Right ventricle myocardium superior (tissue), 1 donor: Measurements from ENCODE around the gene TOP2B. TPM values are rescaled to one million over a fixed set of nuclear protein-coding genes. Genes with fewer than 3 reads are reported as not detected.

ENCODE experiments used
- ATAC-seq: fragments of 200-7000 bp; cut with Tn5 transposase; one replicate; pipeline ENCODE4 v1.9.1; 2020; ENCODE audit warnings: mild to moderate bottlenecking; ENCODE audit not compliant: poor library complexity
- DNase-seq: peaks from one replicate; pipeline ENCODE4 v3.0.0-alpha.2; 2020
- intact Hi-C: fragments of 100-400 bp; cut with DNase I; formaldehyde crosslinking; loops from one replicate; pipeline ENCODE4 v1.11.2; 2022
- total RNA-seq: library from RNA; stranded (reverse); fragmentation: NEBNext Ultra II Directional; extraction: Animal tissue kit (Norgen Biotek cat#: 25700); gene quantifications from one replicate; pipeline ENCODE4 v1.2.1, GENCODE V29; 2021
- donor health status: DM: no; HTN: yes; CAD: no; lungs with severe emphysema.

The TOP2B gene
- total RNA-seq, 1 donor from 2014 or later = 84.3 TPM

DNA sequence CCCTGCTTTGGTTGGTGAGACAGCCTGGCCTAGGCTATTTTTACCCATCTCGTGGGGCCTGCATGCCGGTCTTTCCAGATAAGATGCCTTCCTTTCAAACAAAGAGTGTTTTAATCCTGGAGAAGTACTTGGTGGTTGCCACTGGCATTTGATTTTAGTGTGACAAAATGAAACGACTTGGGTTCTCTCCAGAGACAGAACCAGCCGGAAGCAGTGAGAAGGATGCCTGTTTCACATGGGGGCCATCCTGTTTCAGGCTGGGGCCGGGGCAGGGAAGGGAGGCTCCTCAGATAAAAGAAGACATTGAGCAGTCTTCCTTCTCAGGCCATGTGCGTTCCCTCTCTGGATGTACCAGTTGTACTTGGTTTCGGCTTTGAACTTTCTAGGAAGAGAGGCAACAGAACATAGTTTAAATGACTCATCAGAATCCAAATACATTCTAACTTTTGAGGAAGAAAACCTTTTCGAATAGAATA, 74.9 kb downstream of the TOP2B start:
- ATAC-seq (peak; percentile 62), DNase-seq (no peak)
- intact Hi-C loops = loop anchor here (5.0 to 10.0 kb wide), 5 partner anchors 75 to 815 kb away; partner anchors contain the start of gene RARB

GRCh38 chr3:25589104-25589782, 75.5 kb downstream of the TOP2B start:
- intact Hi-C loops = no loop called here
- DNase-seq (no peak), ATAC-seq (no peak)

GRCh38 chr3:25588441-25589103, 76.1 kb downstream of the TOP2B start:
- ATAC-seq (no peak), DNase-seq (no peak)
- intact Hi-C loops = no loop called here

DNA sequence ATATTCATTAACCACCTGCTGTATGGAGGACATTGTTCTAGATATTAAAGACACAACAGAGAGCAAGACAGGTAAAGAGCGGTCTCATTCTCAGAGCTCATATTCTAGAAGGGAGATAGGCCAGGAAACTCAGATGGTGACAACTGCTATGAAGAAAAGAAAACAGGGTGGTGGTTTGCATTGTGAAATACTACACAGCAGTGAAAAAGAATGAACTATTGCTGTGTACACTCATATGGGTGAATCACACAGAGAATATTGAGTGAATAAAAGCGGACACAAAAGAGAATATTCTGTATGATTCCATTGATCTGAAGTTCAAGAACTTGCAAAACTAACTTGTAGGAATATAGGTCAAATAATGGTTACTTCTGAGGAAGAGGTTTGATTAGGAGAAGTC, 76.7 kb downstream of the TOP2B start:
- intact Hi-C loops = no loop called here

GRCh38 chr3:25587526-25587925, 77.2 kb downstream of the TOP2B start:
- DNase-seq = no peak
- ATAC-seq = no peak
- intact Hi-C loops = no loop called here

More for the DNA sequence above, 76.7 kb downstream of the TOP2B start:
- DNase-seq (no peak), ATAC-seq (no peak)

GRCh38 chr3:25587094-25587493, 77.6 kb downstream of the TOP2B start:
- no peak for DNase-seq
- intact Hi-C loops = no loop called here
- ATAC-seq = no peak

DNA sequence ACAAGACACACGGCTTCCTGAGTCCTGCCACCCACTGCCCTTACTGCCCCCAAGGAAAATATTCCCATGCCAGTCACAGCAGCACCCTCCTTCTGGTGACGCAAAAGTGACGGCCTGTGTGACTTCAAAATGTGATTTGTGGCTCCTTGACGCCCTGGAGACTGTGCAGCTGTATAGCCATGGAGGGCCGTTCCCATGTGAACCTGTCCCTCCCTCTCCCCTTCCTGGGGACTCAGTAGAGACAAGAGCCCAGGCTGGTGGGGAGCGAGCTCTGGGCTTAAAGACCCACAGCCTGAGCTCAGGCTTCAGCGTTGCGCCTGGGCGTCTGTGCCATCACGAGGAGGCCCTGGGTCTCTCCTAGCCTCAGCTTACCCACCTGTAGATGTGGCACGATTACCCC, 78.2 kb downstream of the TOP2B start:
- DNase-seq = no peak
- no peak for ATAC-seq
- intact Hi-C loops = no loop called here

GRCh38 chr3:25586167-25586505, 78.6 kb downstream of the TOP2B start:
- ATAC-seq = no peak
- DNase-seq = no peak
- intact Hi-C loops = no loop called here

DNA sequence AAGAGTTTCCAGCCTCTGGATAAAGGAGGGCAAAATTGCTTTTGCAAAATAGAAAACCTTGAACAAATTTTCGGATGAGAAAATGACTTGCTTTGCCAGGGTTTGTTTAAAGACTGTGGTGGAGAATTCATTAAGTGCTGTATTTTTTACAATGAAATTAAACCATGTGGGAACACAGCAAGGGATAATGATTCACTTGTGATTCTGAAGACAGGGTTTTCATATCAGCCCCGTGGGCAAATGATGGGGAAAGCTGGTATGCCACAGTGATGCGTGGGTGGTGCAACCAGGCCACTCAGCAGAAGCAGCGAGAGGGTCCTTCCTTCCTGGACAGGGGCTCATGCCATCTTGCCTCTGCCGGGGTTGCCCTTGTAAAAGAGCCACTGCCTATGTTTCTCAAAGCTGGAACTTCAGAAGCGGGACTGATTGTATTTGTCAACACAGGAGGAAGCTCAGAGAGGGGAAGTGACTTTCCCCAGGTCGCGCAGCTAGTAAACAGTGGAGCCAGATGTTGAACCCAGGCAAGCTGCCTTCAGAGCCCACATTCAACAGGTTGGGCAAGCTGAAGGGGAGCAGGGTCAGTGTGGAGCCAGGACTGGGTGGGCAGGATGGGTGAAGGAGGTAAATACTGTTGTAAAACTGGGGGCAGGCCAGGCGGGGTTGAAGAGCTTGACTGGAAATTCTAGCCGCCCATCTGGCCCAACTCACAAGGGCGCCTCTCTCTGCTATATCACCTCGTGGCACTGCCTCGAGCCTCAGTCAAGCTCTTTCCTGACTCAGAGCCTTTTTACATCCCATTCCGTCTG, 79.1 kb downstream of the TOP2B start:
- intact Hi-C loops = no loop called here
- ATAC-seq (no peak), DNase-seq (no peak)

DNA sequence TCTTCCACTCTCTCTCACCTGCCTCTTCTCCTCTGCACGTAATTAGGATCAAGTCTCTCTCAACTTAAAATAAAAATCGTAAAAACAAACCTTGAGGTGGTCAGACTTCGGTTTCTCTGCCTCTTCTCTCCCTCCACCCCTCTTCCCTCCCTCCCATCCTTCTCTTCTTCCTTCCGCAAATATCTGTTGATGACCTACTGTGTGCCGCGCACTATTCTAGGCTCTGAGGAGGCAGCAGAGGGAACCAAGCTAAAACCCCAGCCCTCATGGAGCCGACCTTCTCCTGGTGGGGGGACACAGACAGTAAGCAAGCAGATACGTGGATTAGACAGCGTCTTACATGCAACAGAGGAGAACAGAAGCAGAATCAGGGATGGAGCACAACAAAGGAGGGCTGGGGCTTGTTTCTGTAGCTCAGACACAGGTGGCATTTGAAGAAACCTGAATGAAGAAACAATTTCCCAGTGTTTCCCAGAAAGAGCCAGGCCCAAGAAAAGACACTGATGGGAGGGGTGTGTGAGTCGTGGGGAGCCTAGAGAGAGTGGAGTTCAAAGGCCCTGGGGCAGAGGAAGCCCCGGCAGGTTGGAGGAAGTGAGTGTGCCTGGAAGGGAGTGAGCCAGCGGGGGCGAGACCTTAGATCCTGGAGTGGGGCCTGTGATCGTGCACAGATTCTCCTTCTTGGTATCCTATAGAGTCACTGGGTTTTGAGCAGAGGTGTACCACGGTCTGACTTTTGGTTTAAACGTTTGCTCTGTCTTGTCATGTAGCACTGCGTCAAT, 80.5 kb downstream of the TOP2B start:
- DNase-seq = no peak
- intact Hi-C loops = no loop called here
- ATAC-seq = no peak

DNA sequence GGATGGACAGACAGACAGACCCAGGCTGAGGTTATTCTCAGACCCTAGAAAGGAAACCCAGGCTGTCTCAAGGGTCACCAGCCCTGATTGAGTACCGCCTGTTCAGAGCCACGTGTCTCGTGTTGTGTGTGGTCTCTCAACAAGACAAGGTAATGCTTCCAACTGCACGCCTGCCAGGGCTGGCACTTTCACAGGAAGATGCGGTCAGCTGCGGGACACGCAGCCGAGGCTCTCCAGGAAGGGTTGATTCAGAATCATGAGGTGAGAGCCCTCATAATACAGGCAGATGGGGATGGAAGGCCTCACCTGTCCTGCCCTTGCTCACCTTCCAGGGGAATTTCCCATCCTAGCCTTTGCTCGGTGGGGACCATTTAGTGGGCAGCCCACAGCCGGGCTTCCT, 81.4 kb downstream of the TOP2B start:
- intact Hi-C loops = no loop called here
- ATAC-seq = peak; percentile 22
- DNase-seq = no peak

DNA sequence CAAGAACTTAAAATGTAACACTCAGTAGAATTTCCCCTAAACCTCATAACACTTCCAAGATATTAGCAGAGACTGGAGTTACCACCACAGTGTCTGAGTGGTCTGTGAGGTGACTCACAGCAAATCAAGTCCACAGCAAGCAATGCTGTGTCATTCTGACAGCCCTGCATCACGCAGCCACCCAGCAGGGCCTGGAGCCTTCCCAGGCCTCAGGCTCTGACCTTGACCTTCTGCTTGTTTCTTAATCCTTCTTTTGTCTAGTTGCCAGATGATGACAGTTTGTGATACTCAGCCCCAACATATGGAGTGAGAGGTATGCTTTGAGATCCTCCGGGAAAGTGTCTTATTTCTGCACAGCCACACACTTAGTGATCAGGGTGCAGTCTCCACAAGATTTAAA, 82.5 kb downstream of the TOP2B start:
- DNase-seq = no peak
- intact Hi-C loops = no loop called here
- ATAC-seq = no peak

DNA sequence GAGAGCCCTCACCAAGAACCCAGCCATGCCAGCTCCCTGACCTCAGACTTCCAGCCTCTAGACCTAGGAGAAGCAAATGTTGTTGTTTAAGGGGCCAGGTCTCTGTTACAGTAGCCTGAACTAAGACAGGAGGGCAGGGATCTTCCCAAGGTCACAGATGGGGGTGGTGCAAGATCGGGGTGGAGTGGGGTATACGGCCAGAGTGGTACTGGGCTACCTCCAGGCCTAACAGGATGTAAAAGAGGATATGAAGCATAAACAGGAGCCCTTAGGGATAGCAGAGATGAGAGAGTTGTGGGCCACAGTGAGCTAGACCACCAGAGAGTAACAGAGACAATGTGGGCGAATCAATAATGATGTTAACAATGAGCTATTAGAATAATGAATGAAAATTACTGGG, 82.9 kb downstream of the TOP2B start:
- intact Hi-C loops = no loop called here
- DNase-seq = no peak
- ATAC-seq = no peak

DNA sequence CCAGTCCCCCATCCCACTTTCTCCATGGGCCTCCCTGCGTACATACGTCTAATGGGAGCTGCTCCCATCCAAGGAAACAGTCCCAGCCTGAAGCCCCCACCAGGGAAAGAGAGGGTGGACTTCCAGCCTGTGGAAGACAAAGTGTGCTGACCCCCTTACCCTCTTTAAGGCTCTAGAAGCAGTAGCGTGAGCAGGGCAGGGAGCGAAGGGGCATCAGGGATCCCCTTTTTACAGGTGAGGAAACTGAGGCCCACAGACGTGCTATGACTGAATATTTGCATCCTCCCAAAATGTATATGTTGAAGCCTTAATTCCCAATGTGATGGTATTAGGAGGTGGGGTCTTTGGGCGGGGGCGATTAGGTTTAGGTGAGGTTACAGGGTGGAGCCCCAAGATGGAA, 83.4 kb downstream of the TOP2B start:
- DNase-seq = no peak
- ATAC-seq = no peak
- intact Hi-C loops = no loop called here

DNA sequence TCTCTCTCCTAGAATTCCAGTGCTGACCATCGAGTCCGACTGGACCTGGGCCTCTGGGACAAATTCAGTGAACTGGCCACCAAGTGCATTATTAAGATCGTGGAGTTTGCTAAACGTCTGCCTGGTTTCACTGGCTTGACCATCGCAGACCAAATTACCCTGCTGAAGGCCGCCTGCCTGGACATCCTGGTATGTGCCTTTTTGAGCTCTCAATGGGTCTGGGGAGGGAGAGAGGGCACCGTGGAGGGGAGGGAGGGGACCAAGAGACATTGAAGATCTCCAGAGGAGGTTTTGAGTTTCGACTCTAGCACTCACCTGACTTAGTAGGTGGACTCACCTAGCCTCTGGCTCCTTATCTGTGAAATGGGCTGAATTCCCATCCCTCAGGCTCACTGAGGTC, 84.2 kb downstream of the TOP2B start:
- intact Hi-C loops = no loop called here
- ATAC-seq (no peak), DNase-seq (no peak)

DNA sequence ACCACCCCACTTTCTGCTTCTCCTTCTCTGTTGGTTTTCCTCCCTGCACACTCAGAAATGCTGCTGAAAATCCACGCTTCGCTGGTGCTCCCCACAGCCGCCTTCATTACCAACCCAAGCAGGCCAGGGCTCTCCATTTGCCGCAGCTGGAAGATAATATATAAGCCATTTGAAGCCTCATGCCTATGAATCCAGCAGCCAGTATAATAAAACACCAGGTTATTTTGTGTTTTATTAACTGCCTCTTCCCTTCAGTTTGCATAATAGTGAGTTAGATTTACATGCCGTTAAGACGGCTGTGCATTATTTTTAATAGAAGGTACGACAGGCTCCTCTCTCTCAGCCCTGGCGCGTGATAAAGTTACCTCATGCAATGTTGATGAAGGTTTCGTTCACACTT, 86.6 kb downstream of the TOP2B start:
- ATAC-seq (no peak), DNase-seq (no peak)
- intact Hi-C loops = no loop called here

- DNase-seq (no peak), ATAC-seq (no peak)
- intact Hi-C loops = no loop called here
Measured at GRCh38 chr3:25576831-25577454, 87.8 kb downstream of the TOP2B start.

DNA sequence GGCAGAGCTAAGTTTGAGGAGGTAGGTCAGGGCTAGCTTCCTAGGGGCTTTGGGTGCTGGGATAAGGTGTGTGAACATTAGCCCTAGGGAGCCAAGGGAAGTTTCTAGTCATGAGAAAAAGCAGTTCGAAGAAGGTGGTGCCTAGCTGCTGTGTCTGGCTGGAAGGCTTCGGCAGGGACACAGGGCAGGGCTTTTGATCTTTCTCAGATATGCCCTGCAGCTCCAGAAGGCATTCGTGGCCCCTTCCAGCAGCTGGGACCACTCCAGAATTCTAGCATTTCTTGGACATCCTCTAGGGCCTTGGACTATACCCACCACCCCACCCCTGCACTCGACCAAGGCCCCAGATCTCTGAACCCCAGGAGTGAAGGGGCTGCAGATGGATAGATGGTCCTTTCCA, 88.6 kb downstream of the TOP2B start:
- intact Hi-C loops = no loop called here
- DNase-seq (no peak), ATAC-seq (no peak)

- ATAC-seq (no peak), DNase-seq (no peak)
- intact Hi-C loops = no loop called here
Measured at GRCh38 chr3:25575001-25575400, 89.7 kb downstream of the TOP2B start.
